Measurements from ENCODE around the gene SLC29A1. TPM values are rescaled to one million over a fixed set of nuclear protein-coding genes. Genes with fewer than 3 reads are reported as not detected.

The SLC29A1 gene
- total RNA-seq, 4 donors from 2014 or later: 61.7 to 317 (median 87.0) TPM

GRCh38 chr6:44203955-44204354 is 19.4 kb upstream of the SLC29A1 start:
- no peak for ATAC-seq (ENCODE audit: low FRiP score)
- DNase-seq (ENCODE audit: low spot score): no peak
- TF ChIP-seq CTCF (IDR thresholded peaks at IDR 0.05): no peak

- no peak for TF ChIP-seq CTCF (IDR thresholded peaks at IDR 0.05)
- ATAC-seq (ENCODE audit: low FRiP score): no peak
- DNase-seq (ENCODE audit: low spot score): no peak
Observed at GRCh38 chr6:44207966-44208365, 15.4 kb upstream of the SLC29A1 start.

- TF ChIP-seq CTCF (IDR thresholded peaks at IDR 0.05): no peak
- DNase-seq (ENCODE audit: low spot score) (no peak), ATAC-seq (ENCODE audit: low FRiP score) (no peak)
Observed at GRCh38 chr6:44211284-44211683, 12.1 kb upstream of the SLC29A1 start.

GRCh38 chr6:44214307-44214706 is 9.1 kb upstream of the SLC29A1 start:
- no peak for TF ChIP-seq CTCF (IDR thresholded peaks at IDR 0.05)
- ATAC-seq (ENCODE audit: low FRiP score) (no peak), DNase-seq (ENCODE audit: low spot score) (no peak)

- DNase-seq (ENCODE audit: low spot score) (no peak), ATAC-seq (ENCODE audit: low FRiP score) (no peak)
- no peak for TF ChIP-seq CTCF (IDR thresholded peaks at IDR 0.05)
Observed at GRCh38 chr6:44216677-44217331, 6.6 kb upstream of the SLC29A1 start, which contains the start of gene MYMX. TSS of gene MYMX (plus strand) at chr6:44216926. CDS start at chr6:44217472, 546 bp downstream.

- ATAC-seq (ENCODE audit: low FRiP score) (no peak), DNase-seq (ENCODE audit: low spot score) (no peak)
Observed at GRCh38 chr6:44217332-44218143, 5.9 kb upstream of the SLC29A1 start.

More at GRCh38 chr6:44217332-44218143, 5.9 kb upstream of the SLC29A1 start:
- TF ChIP-seq CTCF (IDR thresholded peaks at IDR 0.05): no peak

Measured in omental fat pad (tissue), 4 donors.